ENCODE data around the gene UBTD1. TPM values are rescaled to one million over a fixed set of nuclear protein-coding genes. Genes with fewer than 3 reads are reported as not detected.

Gene UBTD1
- total and polyA plus RNA-seq, 7 donors: 16.0 to 59.2 (median 39.2) TPM

DNA sequence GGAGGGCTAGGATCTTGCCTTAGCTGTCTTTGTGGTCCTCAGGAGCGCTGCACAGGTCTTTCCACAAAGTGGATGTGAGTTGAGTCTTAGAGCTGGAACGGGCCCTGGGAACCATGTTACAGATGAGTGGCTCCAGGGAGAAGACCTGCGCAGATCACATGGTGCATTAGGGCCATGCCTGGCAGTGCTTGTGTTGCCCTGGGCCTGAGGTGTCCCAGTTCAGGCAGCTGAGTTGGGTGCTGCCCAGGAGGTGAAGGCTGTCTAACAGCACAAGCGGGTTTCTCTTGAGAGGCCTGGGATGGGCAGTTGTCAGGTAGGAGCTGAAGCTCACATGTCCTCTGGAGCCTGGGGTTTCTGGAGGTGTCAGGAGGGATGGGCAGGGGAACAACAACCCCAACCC, 40.1 kb downstream of the UBTD1 start:
- intact Hi-C loops (cut with DNase I): no loop called here
- TF ChIP-seq, protein P1, sequence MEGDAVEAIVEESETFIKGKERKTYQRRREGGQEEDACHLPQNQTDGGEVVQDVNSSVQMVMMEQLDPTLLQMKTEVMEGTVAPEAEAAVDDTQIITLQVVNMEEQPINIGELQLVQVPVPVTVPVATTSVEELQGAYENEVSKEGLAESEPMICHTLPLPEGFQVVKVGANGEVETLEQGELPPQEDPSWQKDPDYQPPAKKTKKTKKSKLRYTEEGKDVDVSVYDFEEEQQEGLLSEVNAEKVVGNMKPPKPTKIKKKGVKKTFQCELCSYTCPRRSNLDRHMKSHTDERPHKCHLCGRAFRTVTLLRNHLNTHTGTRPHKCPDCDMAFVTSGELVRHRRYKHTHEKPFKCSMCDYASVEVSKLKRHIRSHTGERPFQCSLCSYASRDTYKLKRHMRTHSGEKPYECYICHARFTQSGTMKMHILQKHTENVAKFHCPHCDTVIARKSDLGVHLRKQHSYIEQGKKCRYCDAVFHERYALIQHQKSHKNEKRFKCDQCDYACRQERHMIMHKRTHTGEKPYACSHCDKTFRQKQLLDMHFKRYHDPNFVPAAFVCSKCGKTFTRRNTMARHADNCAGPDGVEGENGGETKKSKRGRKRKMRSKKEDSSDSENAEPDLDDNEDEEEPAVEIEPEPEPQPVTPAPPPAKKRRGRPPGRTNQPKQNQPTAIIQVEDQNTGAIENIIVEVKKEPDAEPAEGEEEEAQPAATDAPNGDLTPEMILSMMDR (IDR thresholded peaks at IDR 0.05): no peak
- Histone ChIP-seq H3K27ac (peak overlapping the region; percentile 27), H3K4me1 (peaks cover 41% of the 10 kb centered on the region), H3K9me3 (no peaks in the 10 kb centered on the region), H3K4me3 (no peak overlapping the region), H3K36me3 (ENCODE audit: insufficient read depth in 1 of 2, low read depth in 1 of 2) (no peaks in the 10 kb centered on the region), H3K27me3 (ENCODE audit: insufficient read depth in 3 of 3, low read length in 2 of 3) (no peaks in the 10 kb centered on the region)
- WGBS, 3 donors: 75 to 94% (median 88%) methylated on average over 4 of the region's 4 CpGs
- no peak for ATAC-seq
- DNase-seq: no peak

DNA sequence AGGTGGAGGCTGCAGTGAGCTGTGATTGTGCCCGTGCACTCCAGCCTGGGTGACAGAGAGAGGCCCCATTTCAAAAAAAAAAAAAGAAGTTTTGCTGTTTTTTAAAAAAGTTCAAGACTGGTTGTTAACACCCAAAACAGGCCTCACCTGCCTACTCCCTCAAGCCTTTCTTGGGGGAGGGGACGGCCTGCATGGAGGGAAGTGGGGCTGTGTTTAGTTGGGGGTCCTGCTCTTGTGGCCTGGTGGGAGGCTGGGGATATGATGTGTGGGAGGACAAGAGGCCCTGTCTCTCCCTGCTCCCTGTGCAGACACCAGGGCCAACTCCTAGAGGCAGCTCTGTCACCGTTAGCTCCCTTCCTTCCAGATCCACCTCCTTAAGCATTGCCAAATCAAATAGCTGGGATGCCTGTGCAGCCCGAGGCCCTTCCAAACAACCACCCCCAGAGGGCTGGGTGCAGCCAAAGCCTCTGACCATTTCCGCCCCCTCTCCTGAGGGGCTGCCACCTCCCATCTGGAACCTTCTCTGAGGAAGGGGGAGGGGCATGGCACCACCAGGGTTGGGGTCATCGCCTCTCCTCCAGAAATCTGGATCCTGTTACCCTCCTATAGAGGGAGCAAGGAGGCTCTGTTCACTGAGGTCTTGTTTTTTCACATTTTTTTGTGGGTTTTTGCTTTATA, 40.9 kb downstream of the UBTD1 start:
- Histone ChIP-seq H3K27me3 (ENCODE audit: insufficient read depth in 3 of 3, low read length in 2 of 3) (no peaks in the 10 kb centered on the region), H3K36me3 (ENCODE audit: insufficient read depth in 1 of 2, low read depth in 1 of 2) (no peaks in the 10 kb centered on the region), H3K27ac (peak overlapping the region; percentile 93), H3K9me3 (no peaks in the 10 kb centered on the region), H3K4me1 (peaks cover 48% of the 10 kb centered on the region), H3K4me3 (no peak overlapping the region)
- TF ChIP-seq, protein P1 (IDR thresholded peaks at IDR 0.05): no peak
- DNase-seq (peak; percentile 66 to 79), ATAC-seq (peak in 1 of 4 donors; percentile 25)
- intact Hi-C loops (cut with DNase I): loop anchor here in 1 of 2 donors (5.0 kb wide), 1 partner anchor 37 kb away; no protein-coding TSS in a partner anchor
- 58 to 61% (median 61%) methylated on average over 6 of the region's 6 CpGs for WGBS, 3 donors

DNA sequence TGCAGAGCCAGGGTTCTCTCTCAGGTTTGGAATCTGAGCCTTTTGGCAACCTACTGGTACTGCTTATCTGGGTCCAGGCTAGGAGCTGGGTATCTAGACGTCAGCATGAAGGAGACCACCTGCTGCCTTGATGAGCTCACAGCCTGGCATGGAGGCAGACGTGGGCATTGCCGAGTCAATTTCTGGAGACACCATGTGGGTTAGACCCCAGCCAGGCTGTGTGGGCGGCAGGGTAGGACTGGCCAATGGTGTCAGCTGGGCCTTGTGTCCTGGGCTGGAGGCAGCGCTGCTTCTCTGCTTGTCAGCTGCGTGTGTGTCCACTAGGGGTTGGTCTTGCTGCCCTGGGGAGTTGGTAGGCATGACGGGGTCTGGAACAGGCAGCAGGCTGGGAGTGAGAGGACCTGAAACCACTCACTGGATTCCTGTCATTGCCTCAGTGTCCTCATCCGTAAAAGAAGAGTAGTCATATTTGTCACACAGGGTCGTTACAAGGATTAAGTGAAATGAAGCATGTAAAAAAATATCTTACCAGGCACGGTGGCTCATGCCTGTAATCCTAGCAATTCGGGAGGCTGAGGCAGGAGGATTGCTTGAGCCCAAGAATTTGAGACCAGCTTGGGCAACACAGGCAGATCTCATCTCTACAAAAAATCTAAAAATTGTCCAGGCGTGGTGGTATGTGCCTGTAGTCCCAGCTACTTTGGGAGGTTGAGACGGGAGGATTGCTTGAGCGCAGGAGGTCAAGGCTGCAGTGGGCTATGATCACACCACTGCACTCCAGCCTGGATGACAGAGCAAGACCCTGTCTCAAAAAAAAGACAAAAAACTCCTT, 42.2 kb downstream of the UBTD1 start:
- intact Hi-C loops (cut with DNase I): loop anchor here in 1 of 2 donors (5.0 kb wide), 1 partner anchor 39 kb away; no protein-coding TSS in a partner anchor
- peak in 3 of 4 donors; percentile 5 to 34 (median 17) for ATAC-seq
- Histone ChIP-seq H3K9me3 (no peaks in the 10 kb centered on the region), H3K36me3 (ENCODE audit: insufficient read depth in 1 of 2, low read depth in 1 of 2) (no peaks in the 10 kb centered on the region), H3K4me3 (no peak overlapping the region), H3K27me3 (ENCODE audit: insufficient read depth in 3 of 3, low read length in 2 of 3) (no peaks in the 10 kb centered on the region), H3K27ac (peak overlapping the region; percentile 93), H3K4me1 (peaks cover 48% of the 10 kb centered on the region)
- DNase-seq: peak in 1 of 2 donors; percentile 48
- 52 to 74% (median 57%) methylated on average over 14 of the region's 14 CpGs for WGBS, 3 donors
- TF ChIP-seq, protein P1 (IDR thresholded peaks at IDR 0.05): no peak

DNA sequence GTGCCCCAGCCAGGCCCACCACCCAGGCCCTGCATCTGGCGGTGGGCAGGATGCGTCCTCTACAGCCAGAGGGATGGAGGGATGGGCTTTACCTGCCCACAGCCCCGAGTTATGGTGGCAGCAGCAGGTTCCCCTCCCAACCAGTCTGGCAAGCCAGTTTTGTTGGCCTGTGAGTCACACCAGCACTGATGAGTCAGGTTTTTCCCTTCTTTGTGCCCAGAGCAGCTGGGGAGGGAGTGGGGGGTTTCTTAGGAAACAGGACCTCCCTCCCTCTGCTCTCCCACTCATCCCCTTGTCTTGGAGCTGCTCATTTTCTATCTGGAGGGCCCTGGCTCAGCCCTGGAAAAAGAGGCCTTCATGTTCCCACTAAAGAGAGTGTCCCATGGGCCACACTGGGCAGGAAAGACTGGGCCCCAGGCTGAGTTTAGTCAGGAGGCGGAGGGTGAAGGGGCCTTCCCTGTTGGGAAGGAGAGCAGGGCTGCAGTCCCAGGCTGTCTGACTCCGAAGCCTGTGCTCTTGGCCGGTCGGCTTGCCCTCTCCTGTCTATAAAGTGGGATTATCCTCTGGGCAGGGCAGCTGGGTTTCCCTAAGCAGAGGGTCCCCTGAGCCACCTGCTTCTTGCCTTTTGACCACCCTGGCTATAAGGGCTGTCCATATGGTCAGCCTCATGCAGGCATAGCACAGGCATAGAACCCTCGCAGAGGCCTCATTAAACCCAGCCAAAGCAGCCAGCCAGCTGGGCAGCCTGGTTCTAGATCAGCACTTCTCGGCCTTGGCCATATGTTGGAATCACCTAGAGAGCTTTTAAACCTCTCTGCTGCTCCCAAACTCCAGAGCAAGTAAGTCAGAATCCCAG, 43.7 kb downstream of the UBTD1 start:
- WGBS, 3 donors: 45 to 58% (median 51%) methylated on average over 9 of the region's 9 CpGs
- intact Hi-C loops (cut with DNase I): loop anchor here in 1 of 2 donors (5.0 kb wide), 1 partner anchor 40 kb away; no protein-coding TSS in a partner anchor
- ATAC-seq (peak; percentile 74 to 82 (median 76)), DNase-seq (peak; percentile 72 to 83)
- no peak overlapping the region for H3K4me3 ChIP-seq
- no peaks in the 10 kb centered on the region for H3K9me3 ChIP-seq
- TF ChIP-seq, protein P1 (IDR thresholded peaks at IDR 0.05): no peak
- no peaks in the 10 kb centered on the region for H3K27me3 ChIP-seq (ENCODE audit: insufficient read depth in 3 of 3, low read length in 2 of 3)
- H3K27ac ChIP-seq: peak overlapping the region; percentile 93
- peaks cover 58% of the 10 kb centered on the region for H3K4me1 ChIP-seq
- no peaks in the 10 kb centered on the region for H3K36me3 ChIP-seq (ENCODE audit: insufficient read depth in 1 of 2, low read depth in 1 of 2)

Measured in psoas muscle (tissue), 8 donors.